CD4-positive, alpha-beta T cell treated with Interleukin-21 for 1 hour (primary cell): ENCODE data around the gene PRSS38.

Experiments used
- DNase-seq: peaks from one replicate; pipeline ENCODE4 v3.0.0-alpha.2; 2020

Gene PRSS38

GRCh38 chr1:227815468-227816409, at the start of gene PRSS38:
PRSS38 (plus strand) TSS chr1:227815675; CDS start chr1:227815717, 42 bp downstream.
- no peak for DNase-seq

GRCh38 chr1:227766015-227766634, 49.4 kb upstream of the PRSS38 start:
- peak; percentile 78 for DNase-seq

GRCh38 chr1:227766653-227767277, 48.7 kb upstream of the PRSS38 start:
- no peak for DNase-seq

GRCh38 chr1:227767401-227768124, 47.9 kb upstream of the PRSS38 start:
- DNase-seq: no peak

- no peak for DNase-seq
These were observed 47.4 kb upstream of the PRSS38 start for GRCh38 chr1:227768125-227768439.

- DNase-seq: no peak
These were observed 46.8 kb upstream of the PRSS38 start for GRCh38 chr1:227768640-227769039.

- no peak for DNase-seq
These were observed 46.2 kb upstream of the PRSS38 start for GRCh38 chr1:227769047-227769935.

- no peak for DNase-seq
These were observed 45.5 kb upstream of the PRSS38 start for GRCh38 chr1:227769936-227770494.

GRCh38 chr1:227770812-227771211, 44.7 kb upstream of the PRSS38 start:
- no peak for DNase-seq

GRCh38 chr1:227771326-227771725, 44.1 kb upstream of the PRSS38 start:
- no peak for DNase-seq

- no peak for DNase-seq
These were observed 43.7 kb upstream of the PRSS38 start for GRCh38 chr1:227771771-227772170.

- DNase-seq: no peak
These were observed 41.9 kb upstream of the PRSS38 start for GRCh38 chr1:227773558-227773957.

GRCh38 chr1:227774051-227774731, 41.3 kb upstream of the PRSS38 start:
- peak; percentile 52 for DNase-seq

GRCh38 chr1:227774821-227775661, 40.4 kb upstream of the PRSS38 start:
- DNase-seq: no peak

- DNase-seq: no peak
These were observed 39.6 kb upstream of the PRSS38 start for GRCh38 chr1:227775841-227776240.

GRCh38 chr1:227776331-227776771, 39.1 kb upstream of the PRSS38 start:
- no peak for DNase-seq

- no peak for DNase-seq
These were observed 38.3 kb upstream of the PRSS38 start for GRCh38 chr1:227777156-227777555.

GRCh38 chr1:227777646-227778045, 37.8 kb upstream of the PRSS38 start:
- no peak for DNase-seq

- DNase-seq: no peak
These were observed 37.0 kb upstream of the PRSS38 start for GRCh38 chr1:227778401-227778947.

GRCh38 chr1:227779021-227779441, 36.4 kb upstream of the PRSS38 start:
- DNase-seq: no peak
